Measurements from ENCODE around the gene ZMYND19. TPM values are rescaled to one million over a fixed set of nuclear protein-coding genes. Genes with fewer than 3 reads are reported as not detected.

Gene ZMYND19
- total and polyA plus RNA-seq, 2 of the 8 experiments (the other 6 are each of a cell fraction or from before 2014, with no cell fraction given), result 42.4 to 58.7 TPM

DNA sequence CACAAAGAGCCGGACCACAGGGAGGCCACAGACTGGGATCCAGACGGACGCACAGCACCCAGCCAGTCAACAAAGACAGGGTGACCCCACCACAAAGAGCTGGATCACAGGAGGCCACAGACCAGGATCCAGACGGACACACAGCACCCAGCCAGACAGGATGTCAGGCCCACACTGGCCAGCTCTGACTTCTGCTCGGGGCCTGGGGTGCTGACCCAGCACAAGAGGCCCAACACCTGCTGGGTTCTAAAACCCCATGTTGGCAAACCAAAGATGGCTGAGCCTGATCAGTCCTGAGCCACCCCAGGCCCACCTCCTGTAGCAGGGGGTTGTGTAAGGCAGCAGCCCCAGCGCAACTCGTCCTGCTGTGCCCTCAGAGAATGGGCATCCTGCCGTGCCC lies 6.4 kb downstream of the ZMYND19 start:
- no peak overlapping the region for H3K4me3 ChIP-seq (ENCODE audit: extremely low read depth in 1 of 4, insufficient read depth in 2 of 4, low read depth in 3 of 4, low read length in 4 of 4)
- H3K9me3 ChIP-seq (ENCODE audit: insufficient read depth in 2 of 2, low read depth in 1 of 2, low read length in 1 of 2), result no peaks in the 10 kb centered on the region
- no peak overlapping the region for H2BK120ac ChIP-seq (replicated peaks; ENCODE audit: low read depth, low read length)
- DNase-seq (ENCODE audit: low read depth in 1 of 2, low spot score in 2 of 2), result no peak
- CTCF ChIA-PET (ENCODE audit: partially characterized antibody), result interaction anchor here (0.7 to 5.9 kb wide), 10 partner anchors 8 to 88 kb away, joined by 3 to 46 read pairs (median 4); no protein-coding TSS in a partner anchor
- peaks cover 0 to 15% (median 6%) of the 10 kb centered on the region in 4 experiments; a peak in 5 of 7 replicates for H3K4me1 ChIP-seq (replicated peaks in 1 of 4; ENCODE audit: control insufficient read depth in 3 of 4, insufficient read depth in 4 of 4, low read length in 3 of 4)
- H2BK15ac ChIP-seq (ENCODE audit: low read length), result no peak overlapping the region
- peaks cover 28% of the 10 kb centered on the region for H3K79me1 ChIP-seq (ENCODE audit: low read depth, low read length)
- H3K27ac ChIP-seq (ENCODE audit: low read depth, low read length), result no peak overlapping the region
- H2BK5ac ChIP-seq (ENCODE audit: low read depth, low read length), result no peak overlapping the region; the same call in 1 of the 2 replicates
- H3K14ac ChIP-seq (ENCODE audit: insufficient read length), result no peak overlapping the region
- FAIRE-seq, result no peak
- H4K8ac ChIP-seq (ENCODE audit: extremely low read depth, insufficient read depth, low read length), result no peak overlapping the region
- no peak overlapping the region for H4K5ac ChIP-seq (ENCODE audit: insufficient read length, low read depth, low read length)
- H3K56ac ChIP-seq (replicated peaks; ENCODE audit: insufficient read length, low read depth, low read length), result no peak overlapping the region
- peaks cover 22 to 58% of the 10 kb centered on the region in 2 experiments for H4K20me1 ChIP-seq (replicated peaks in 1 of 2; ENCODE audit: control insufficient read depth in 1 of 2, insufficient read depth in 2 of 2, low read length in 2 of 2)
- 94% methylated on average over 8 of the region's 8 CpGs; no CpG with 5 or more reads in 1 of the 2 experiments for WGBS, 2 experiments (ENCODE audit: extremely low coverage in 1 of 2, insufficient coverage in 1 of 2, insufficient read length in 1 of 2, insufficient replicate concordance in 2 of 2, low coverage in 1 of 2, low lambda C conversion rate in 2 of 2, missing lambda C conversion rate in 1 of 2)
- no peaks in the 10 kb centered on the region for H3K27me3 ChIP-seq (replicated peaks in 1 of 4; ENCODE audit: control insufficient read depth in 3 of 4, extremely low read depth in 1 of 4, insufficient read depth in 3 of 4, low read length in 3 of 4)
- H3K23ac ChIP-seq (ENCODE audit: insufficient read length), result no peak overlapping the region
- peaks cover 32 to 67% (median 51%) of the 10 kb centered on the region in 4 experiments for H3K36me3 ChIP-seq (ENCODE audit: control insufficient read depth in 2 of 4, insufficient read depth in 4 of 4, low read length in 3 of 4)
- no peak overlapping the region for H2BK20ac ChIP-seq (ENCODE audit: low read length)
- H3K4ac ChIP-seq (replicated peaks; ENCODE audit: insufficient read length, low read depth, low read length), result no peak overlapping the region
- H3K18ac ChIP-seq (ENCODE audit: extremely low read depth, low read length), result no peak overlapping the region
- H3K9ac ChIP-seq (replicated peaks in 1 of 4; ENCODE audit: extremely low read depth in 1 of 4, low read depth in 3 of 4, low read length in 3 of 4), result no peak overlapping the region
- POLR2A ChIA-PET (ENCODE audit: partially characterized antibody), result interaction anchor here (3.2 kb wide), 1 partner anchor 10 kb away, joined by 13 read pairs; no protein-coding TSS in a partner anchor
- no peak overlapping the region for H2BK12ac ChIP-seq (ENCODE audit: low read depth, low read length)
- H2AK5ac ChIP-seq (ENCODE audit: low read depth, low read length), result no peak overlapping the region
- no peaks in the 10 kb centered on the region for H3K23me2 ChIP-seq (ENCODE audit: low read depth, low read length)
- no peak overlapping the region for H3K4me2 ChIP-seq (ENCODE audit: insufficient read depth in 1 of 2, low read depth in 2 of 2, low read length in 2 of 2)
- H4K91ac ChIP-seq (replicated peaks; ENCODE audit: insufficient read length, low read length), result no peak overlapping the region
- H3K79me2 ChIP-seq (ENCODE audit: control insufficient read depth in 1 of 2, insufficient read depth in 2 of 2, low read length in 2 of 2), result peaks cover 0 to 13% of the 10 kb centered on the region in 2 experiments; a peak in 2 of 4 replicates
- no peak overlapping the region for H2AFZ ChIP-seq (ENCODE audit: low read length)
- TF ChIP-seq SIRT6 (IDR thresholded peaks at IDR 0.05; ENCODE audit: low read length), result no peak
- TF ChIP-seq TBP (IDR thresholded peaks at IDR 0.05; ENCODE audit: low read depth, low read length), result no peak
- TF ChIP-seq CBX8 (IDR thresholded peaks at IDR 0.05; ENCODE audit: borderline replicate concordance, low read depth, low read length), result no peak
- TF ChIP-seq, protein P1, sequence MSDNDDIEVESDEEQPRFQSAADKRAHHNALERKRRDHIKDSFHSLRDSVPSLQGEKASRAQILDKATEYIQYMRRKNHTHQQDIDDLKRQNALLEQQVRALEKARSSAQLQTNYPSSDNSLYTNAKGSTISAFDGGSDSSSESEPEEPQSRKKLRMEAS (IDR thresholded peaks at IDR 0.05), result no peak
- TF ChIP-seq RBBP5 (IDR thresholded peaks at IDR 0.05; ENCODE audit: borderline replicate concordance, low read depth, low read length), result no peak
- no peak for TF ChIP-seq RXRA (IDR thresholded peaks at IDR 0.05; ENCODE audit: insufficient read depth, low read depth, low read length)
- TF ChIP-seq TAF1 (IDR thresholded peaks at IDR 0.05; ENCODE audit: low read depth, low read length), result no peak
- no peak for TF ChIP-seq GTF2F1 (IDR thresholded peaks at IDR 0.05; ENCODE audit: borderline replicate concordance, low read depth, low read length)
- no peak for TF ChIP-seq BACH1 (IDR thresholded peaks at IDR 0.05; ENCODE audit: low read length)
- TF ChIP-seq JUN (IDR thresholded peaks at IDR 0.05; ENCODE audit: low read depth, low read length), result no peak
- no peak for TF ChIP-seq JUND (IDR thresholded peaks at IDR 0.05; ENCODE audit: low read length)
- TF ChIP-seq ASH2L (IDR thresholded peaks at IDR 0.05; ENCODE audit: low read length), result no peak

Measured in H1 (cell line).